Muscle of leg (tissue), 11 donors: ENCODE results near the gene GSG1L2. TPM values are rescaled to one million over a fixed set of nuclear protein-coding genes. Genes with fewer than 3 reads are reported as not detected.

Experiments
- DNase-seq: peaks from one replicate; pipeline ENCODE4 v3.0.0; 2013
- H3K27ac ChIP-seq: one replicate; pipeline ENCODE4 v1.5.1; 2013; ENCODE audit warnings: mild to moderate bottlenecking, low read length, control low read depth
- H3K27me3 ChIP-seq: one replicate; pipeline ENCODE4 v1.6.1; 2013; ENCODE audit warnings: low read length; ENCODE audit not compliant: control insufficient read depth, insufficient read depth
- H3K36me3 ChIP-seq: one replicate; pipeline ENCODE4 v1.6.1; 2013; ENCODE audit warnings: low read length; ENCODE audit not compliant: control insufficient read depth, insufficient read depth
- H3K4me1 ChIP-seq: one replicate; pipeline ENCODE4 v1.6.1; 2013; ENCODE audit warnings: low read length; ENCODE audit not compliant: control insufficient read depth, insufficient read depth
- H3K4me3 ChIP-seq: one replicate; pipeline ENCODE4 v1.5.1; 2013; ENCODE audit warnings: low read length, control low read depth
- H3K9me3 ChIP-seq: replicated peaks from 2 replicates; pipeline ENCODE4 v1.6.1; 2013; ENCODE audit warnings: low read depth, low read length; ENCODE audit not compliant: control insufficient read depth
- WGBS: methylation state at CpG from one replicate; pipeline ENCODE4 v1.1.5; 2013; ENCODE audit warnings: missing lambda C conversion rate; ENCODE audit not compliant: insufficient coverage; 5-methylcytosine and 5-hydroxymethylcytosine counted together
- polyA plus RNA-seq, 8 donors: library from polyadenylated mRNA; unstranded; fragments of 120-200 nt; gene quantifications; one replicate each; pipeline versions ENCODE4 v1.2.1 to v1.2.3, GENCODE V29; 2013; ENCODE audit warnings: inconsistent platforms in 1 of 8, low replicate concordance in 1 of 8; ENCODE audit not compliant: insufficient read length in 8 of 8, insufficient read depth in 1 of 8
- total RNA-seq: library from RNA; stranded (reverse); fragments of 120-200 nt; gene quantifications from one replicate; pipeline ENCODE4 v1.2.4, GENCODE V29; 2013

GSG1L2 gene
- total and polyA plus RNA-seq, 9 donors = not detected

DNA sequence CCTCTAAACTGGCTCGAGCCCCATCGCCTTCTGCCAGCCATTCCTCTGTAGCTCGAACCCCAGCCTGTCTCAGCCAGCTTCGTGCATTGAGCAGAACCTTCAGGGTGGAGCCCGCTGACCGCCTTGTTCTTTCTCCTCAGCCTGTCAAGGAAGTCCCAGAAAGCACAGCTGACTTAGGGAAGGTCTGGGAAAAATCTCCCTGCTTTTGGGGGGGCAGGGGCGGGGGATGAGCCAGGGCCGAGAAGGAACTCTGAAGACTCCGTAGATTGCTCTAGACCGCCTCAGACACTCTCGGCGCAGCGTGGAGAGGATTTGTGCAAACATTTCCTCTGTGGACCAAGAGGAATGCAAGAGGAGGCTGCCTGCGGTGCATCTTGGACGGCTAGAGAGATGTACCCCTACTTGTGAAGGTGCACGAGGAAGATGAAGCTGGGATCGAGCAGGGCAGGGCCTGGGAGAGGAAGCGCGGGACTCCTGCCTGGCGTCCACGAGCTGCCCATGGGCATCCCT, 3.8 kb upstream of the GSG1L2 start, which contains the start of gene GLP2R:
TSS of gene GLP2R (plus strand) at position 284 of the 510 bp plus-strand sequence. CDS start at position 424, 140 bp downstream.
- WGBS = 50% methylated on average over 17 of the region's 21 CpGs
- Histone ChIP-seq H3K4me3 (no peak within 1 kb of the TSS), H3K27me3 (peaks cover 13% of the 10 kb centered on the region), H3K36me3 (no peaks in the 10 kb centered on the region), H3K9me3 (no peaks in the 10 kb centered on the region), H3K27ac (no peak within 1 kb of the TSS), H3K4me1 (no peaks in the 10 kb centered on the region)
- no peak for DNase-seq

DNA sequence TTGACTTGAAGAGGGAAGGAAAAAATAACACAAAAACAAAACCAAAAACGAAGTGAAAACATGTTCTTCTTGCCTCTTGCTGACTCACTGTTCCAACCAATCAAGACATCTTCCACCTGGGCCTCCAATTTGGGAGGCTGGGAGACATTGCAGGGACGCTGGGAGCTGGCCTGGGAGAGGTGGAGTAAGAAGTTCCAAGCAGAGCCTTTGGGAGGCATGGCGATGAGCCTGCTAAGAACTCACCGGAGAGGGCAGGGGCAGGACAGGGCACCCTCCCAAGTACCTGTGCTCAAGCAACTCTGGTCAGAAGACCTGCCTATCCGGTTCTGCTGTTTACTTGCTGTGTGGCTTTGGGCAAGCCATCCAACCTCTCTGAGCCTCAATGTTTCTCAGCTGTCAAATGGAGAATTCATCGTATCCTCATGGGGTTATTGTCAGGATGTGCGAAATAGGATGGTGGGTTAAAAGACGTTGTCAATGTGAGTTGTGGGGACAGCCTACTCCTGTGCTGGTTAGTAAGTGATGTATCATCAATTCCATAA, 3.0 kb upstream of the GSG1L2 start:
- H3K36me3 ChIP-seq = no peaks in the 10 kb centered on the region
- no peak overlapping the region for H3K4me3 ChIP-seq
- no peak for DNase-seq
- H3K27ac ChIP-seq = no peak overlapping the region
- H3K4me1 ChIP-seq = no peaks in the 10 kb centered on the region
- 73% methylated on average over 6 of the region's 8 CpGs for WGBS
- no peaks in the 10 kb centered on the region for H3K9me3 ChIP-seq
- peaks cover 13% of the 10 kb centered on the region for H3K27me3 ChIP-seq

DNA sequence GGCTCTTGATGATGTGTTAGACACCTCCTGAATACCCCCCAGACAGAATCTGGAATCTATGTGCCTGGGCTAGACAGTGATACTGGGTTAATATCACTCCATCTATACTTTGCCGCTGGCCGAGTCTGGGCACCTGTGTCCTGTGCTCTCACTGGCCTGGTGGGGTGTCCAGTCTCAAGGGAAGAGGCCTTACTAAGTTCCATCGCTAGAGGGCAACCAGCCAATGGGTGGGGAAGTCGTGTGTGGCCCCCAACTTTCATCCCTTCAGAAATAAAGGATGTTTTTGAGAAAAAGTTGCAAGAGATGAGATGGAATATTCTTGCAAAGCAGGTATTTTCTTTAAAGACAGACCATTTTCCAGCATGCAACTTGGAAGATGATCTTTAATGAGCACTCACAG, 2.2 kb upstream of the GSG1L2 start:
- H3K27ac ChIP-seq = no peak overlapping the region
- no peak for DNase-seq
- no peaks in the 10 kb centered on the region for H3K36me3 ChIP-seq
- no peaks in the 10 kb centered on the region for H3K4me1 ChIP-seq
- no peak overlapping the region for H3K4me3 ChIP-seq
- no CpG with 5 or more reads among the region's 4 CpGs for WGBS
- peaks cover 13% of the 10 kb centered on the region for H3K27me3 ChIP-seq
- H3K9me3 ChIP-seq = no peaks in the 10 kb centered on the region

DNA sequence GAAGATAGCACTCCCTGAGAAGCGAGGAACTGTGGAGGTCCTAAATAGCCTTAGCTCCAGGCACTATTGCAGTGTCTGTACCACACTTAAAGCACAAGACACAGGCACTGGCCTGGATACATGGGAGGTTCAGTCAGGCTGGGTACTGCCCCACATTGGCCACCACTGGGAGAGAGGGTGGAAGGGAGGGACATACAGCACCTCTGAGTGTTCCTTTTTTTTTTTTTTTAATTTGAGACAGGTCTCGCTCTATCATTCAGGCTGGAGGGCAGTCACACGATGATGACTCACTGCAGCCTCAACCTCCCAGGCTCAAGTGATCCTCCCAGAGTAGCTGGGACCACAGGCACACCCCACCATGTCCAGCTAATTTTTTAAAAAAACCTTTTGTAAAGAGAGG, 1.4 kb downstream of the GSG1L2 start:
- Histone ChIP-seq H3K4me1 (no peaks in the 10 kb centered on the region), H3K27me3 (peaks cover 8% of the 10 kb centered on the region), H3K27ac (no peak overlapping the region), H3K36me3 (no peaks in the 10 kb centered on the region), H3K4me3 (no peak overlapping the region), H3K9me3 (no peaks in the 10 kb centered on the region)
- DNase-seq = no peak
- WGBS = no CpG with 5 or more reads among the region's 3 CpGs

DNA sequence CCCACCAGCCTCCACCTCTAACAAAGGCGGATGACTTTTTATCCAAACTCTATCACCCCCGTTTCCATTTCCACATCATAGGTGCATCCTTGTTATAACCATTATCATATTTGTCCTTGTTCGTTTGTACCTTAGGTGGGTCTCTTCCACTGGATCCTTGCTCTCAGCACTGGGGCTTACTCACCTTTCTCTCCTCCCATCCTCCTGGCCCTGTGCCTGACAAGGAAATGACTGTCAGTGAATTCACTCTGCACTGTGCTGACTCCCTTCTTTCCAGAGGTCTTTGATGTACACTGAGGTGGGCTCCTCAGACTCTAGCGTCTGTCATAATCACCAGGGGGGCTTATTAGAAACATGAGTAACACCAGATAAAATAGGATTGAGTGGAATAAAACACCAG, 3.1 kb downstream of the GSG1L2 start:
- Histone ChIP-seq H3K4me1 (no peaks in the 10 kb centered on the region), H3K27me3 (peaks cover 4% of the 10 kb centered on the region), H3K4me3 (no peak overlapping the region), H3K27ac (no peak overlapping the region), H3K36me3 (no peaks in the 10 kb centered on the region), H3K9me3 (no peaks in the 10 kb centered on the region)
- 71% methylated on average over 2 of the region's 4 CpGs for WGBS
- DNase-seq = no peak

DNA sequence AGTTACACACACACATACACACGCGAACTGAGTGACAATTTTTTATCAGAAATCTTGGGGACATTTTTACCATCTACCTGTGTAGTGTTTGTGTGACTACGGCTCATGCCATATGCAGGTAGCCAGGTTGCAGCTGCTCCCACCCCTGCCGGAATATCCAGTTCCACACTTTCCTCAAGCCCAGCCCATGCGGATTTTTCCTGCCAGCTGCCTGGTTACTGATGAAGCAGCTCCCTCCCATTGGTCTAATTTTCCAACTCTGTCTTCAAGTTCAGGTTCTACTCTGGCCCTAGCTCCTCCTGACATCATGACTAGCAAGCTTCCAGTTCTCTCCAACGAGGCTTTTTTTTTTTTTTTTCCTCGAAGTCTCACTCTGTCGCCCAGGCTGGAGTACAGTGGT, 4.8 kb downstream of the GSG1L2 start:
- H3K9me3 ChIP-seq = no peaks in the 10 kb centered on the region
- H3K4me1 ChIP-seq = no peaks in the 10 kb centered on the region
- no peak overlapping the region for H3K27ac ChIP-seq
- H3K36me3 ChIP-seq = no peaks in the 10 kb centered on the region
- 30% methylated on average over 5 of the region's 8 CpGs for WGBS
- no peak overlapping the region for H3K4me3 ChIP-seq
- peak; percentile 51 for DNase-seq
- H3K27me3 ChIP-seq = peaks cover 2% of the 10 kb centered on the region

DNA sequence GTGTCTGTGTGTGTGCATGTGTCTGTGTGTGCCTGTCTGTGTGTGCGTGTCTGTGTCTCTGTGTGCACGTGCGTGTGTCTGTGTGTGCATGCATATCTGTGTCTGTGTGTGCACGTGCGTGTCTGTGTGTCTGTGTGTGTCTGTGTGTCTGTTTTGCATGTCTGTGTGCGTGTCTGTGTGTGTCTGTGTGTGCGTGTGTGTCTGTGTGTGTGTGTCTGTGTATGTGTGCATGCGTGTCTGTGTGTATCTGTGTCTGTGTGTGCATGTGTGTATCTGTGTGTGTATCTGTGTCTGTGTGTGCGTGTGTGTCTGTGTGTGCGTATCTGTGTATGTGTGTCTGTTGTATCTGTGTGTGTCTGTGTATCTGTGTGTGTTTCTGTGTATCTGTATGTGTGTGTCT, 5.4 kb downstream of the GSG1L2 start:
- Histone ChIP-seq H3K9me3 (no peaks in the 10 kb centered on the region), H3K4me1 (no peaks in the 10 kb centered on the region), H3K27me3 (peaks cover 2% of the 10 kb centered on the region), H3K36me3 (no peaks in the 10 kb centered on the region), H3K4me3 (no peak overlapping the region), H3K27ac (no peak overlapping the region)
- DNase-seq = no peak
- 78% methylated on average over 10 of the region's 10 CpGs for WGBS

DNA sequence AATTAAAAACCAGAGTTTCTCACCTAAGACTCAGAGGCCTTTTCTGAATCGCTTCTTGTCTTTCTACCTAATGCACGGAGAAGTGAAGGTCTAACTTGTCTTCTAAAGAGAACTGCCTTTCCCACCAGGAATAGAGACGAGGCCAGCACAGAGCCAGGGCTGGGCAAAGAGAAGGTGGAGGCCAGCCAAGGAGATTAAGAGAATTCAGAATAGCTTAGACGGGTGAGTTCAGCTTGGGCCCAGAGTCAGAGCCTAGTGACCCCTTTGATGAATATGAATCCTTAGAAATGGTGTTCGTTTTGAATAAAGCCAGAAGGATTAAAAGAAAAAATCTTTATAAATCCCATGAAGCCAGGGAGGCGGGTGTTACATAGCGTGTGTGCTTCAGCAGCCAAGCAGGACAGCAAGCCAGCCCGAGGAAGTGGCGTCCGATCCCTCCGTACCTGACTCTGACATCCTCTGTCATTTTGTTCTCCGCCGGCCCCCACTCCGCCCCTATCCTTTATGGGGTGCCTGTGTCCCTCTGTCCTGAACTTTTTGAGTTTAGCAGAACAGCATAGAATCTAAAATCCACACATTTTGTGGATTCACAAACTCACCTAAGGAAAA, 7.4 kb downstream of the GSG1L2 start:
- H3K4me1 ChIP-seq = no peaks in the 10 kb centered on the region
- H3K27ac ChIP-seq = no peak overlapping the region
- 58% methylated on average over 13 of the region's 14 CpGs for WGBS
- H3K4me3 ChIP-seq = no peak overlapping the region
- peaks cover 2% of the 10 kb centered on the region for H3K27me3 ChIP-seq
- no peaks in the 10 kb centered on the region for H3K36me3 ChIP-seq
- no peaks in the 10 kb centered on the region for H3K9me3 ChIP-seq
- DNase-seq = no peak

DNA sequence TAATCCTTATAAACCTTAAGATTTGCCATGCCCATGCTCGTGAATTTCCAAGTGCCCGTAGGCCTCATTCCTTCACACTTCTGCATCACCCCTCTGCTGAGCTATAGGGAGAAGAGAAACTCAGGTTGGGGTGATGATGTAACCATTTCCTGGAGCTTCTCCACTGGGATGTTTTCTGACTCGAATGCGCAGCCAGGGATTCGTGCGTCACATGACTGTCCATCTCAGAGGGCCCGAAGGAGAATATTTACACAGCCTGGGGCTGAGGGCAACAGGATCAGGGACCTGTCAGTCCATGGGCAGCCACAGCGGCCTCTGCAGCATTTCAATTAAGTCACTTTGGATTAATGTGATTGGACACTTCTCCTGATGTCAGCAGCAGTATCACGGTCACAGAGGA, 8.7 kb downstream of the GSG1L2 start:
- Histone ChIP-seq H3K36me3 (no peaks in the 10 kb centered on the region), H3K27me3 (peaks cover 2% of the 10 kb centered on the region), H3K27ac (no peak overlapping the region), H3K4me3 (no peak overlapping the region), H3K9me3 (no peaks in the 10 kb centered on the region), H3K4me1 (no peaks in the 10 kb centered on the region)
- WGBS = 67% methylated on average over 7 of the region's 9 CpGs
- DNase-seq = no peak

DNA sequence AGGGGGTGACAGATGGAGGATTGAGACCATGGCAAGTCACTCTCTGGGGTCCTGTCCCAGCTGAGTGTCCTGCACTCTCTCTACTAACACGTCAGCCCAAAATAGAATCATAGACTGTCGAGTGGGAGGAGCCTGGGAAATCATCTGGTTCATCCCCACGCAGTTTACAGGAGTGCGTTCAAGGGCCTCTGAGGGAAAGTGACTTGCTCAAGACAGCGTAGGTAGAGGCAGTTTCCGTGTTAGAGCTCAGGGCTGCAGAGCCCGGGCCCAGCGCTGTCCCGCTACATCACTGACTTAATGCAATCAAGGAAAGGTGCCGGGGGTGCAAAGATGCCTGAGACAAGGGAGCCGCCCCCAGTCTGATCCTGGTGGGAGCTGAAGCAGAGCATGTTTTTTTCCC, 10.3 kb downstream of the GSG1L2 start:
- Histone ChIP-seq H3K27me3 (peaks cover 2% of the 10 kb centered on the region), H3K36me3 (no peaks in the 10 kb centered on the region), H3K4me1 (no peaks in the 10 kb centered on the region), H3K4me3 (no peak overlapping the region), H3K27ac (no peak overlapping the region), H3K9me3 (no peaks in the 10 kb centered on the region)
- 71% methylated on average over 11 of the region's 11 CpGs for WGBS
- DNase-seq = no peak
